NCI-H345 treated with DMSO at 0.1 percent for 48 hours (cell line): ENCODE data around the gene CCR8.

Experiments used
- DNase-seq: peaks from one replicate; lab custom pipeline; 2025; ENCODE audit not compliant: unreplicated experiment; lab: John Stamatoyannopoulos, UW

CCR8 gene, protein sequence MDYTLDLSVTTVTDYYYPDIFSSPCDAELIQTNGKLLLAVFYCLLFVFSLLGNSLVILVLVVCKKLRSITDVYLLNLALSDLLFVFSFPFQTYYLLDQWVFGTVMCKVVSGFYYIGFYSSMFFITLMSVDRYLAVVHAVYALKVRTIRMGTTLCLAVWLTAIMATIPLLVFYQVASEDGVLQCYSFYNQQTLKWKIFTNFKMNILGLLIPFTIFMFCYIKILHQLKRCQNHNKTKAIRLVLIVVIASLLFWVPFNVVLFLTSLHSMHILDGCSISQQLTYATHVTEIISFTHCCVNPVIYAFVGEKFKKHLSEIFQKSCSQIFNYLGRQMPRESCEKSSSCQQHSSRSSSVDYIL

GRCh38 chr3:39329493-39329892 is at the start of gene CCR8:
TSS of gene CCR8 (plus strand) at chr3:39329709. CDS start at chr3:39332332, 2,623 bp downstream.
- DNase-seq, result no peak

- DNase-seq, result no peak
Observed at GRCh38 chr3:39279745-39280517, 49.6 kb upstream of the CCR8 start, which contains the start of gene CX3CR1. TSS of gene CX3CR1 (minus strand) at chr3:39280036. CDS start at chr3:39266509, 13,527 bp downstream.

- no peak for DNase-seq
Observed at GRCh38 chr3:39280571-39280970, 48.9 kb upstream of the CCR8 start.

DNA sequence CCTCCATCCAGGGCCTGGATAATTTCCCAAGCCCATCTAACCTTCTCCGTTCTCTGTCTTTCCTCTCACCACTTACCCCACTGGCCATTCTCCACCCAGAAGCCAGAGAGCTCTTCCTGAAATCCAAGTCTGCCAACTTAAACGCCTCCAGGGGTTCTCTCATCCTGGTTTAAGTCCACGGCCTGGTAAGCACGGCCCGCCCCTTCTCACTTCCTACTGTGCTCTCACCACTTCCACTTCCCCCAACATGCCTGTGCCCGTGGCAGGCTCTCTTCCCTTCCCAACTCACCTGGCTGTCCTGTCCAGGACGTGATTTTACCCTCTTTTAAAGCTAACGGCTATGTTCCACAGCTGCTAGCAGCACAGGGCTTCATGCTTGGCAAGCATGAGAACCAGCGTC is 48.0 kb upstream of the CCR8 start:
- no peak for DNase-seq

DNA sequence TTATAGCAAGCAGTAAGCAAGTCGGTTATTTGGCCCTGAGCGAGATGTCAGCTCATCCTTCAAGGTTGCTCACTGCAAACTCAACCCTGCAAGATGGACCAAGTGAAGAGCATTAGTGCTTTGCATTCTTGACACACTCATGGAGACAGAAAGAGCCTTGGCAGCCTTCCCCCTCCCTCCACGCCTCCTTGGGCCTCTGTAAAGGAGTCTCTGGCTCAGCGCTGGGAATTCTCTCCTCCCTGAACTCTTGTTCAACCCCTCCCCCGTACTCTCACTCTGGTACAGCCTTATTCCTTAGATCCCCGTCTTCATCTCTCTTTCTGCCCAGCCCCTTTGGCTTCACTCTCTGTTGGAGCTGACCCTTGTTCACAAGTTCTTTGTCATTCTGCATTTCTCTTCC is 47.5 kb upstream of the CCR8 start:
- DNase-seq, result no peak

DNA sequence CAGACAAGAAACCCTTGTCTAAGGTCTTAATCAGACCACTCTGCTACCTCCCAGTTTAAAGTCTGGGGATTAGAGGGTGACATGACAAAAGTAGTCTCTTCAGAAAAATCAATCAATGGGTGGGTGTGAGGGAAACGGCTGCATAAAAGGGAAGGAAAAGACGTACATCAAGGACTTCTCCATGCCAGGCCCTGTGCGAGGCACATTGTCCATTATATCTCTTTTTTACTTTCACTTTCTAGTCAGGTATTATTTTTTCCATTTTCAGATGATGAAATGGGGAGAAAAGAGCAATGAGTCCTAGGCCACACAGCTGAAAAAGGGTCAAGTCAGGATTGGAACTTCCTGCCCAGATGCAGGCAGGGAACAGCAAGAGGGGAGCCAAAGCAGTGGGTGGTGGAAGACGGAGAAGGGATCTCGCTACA is 45.0 kb upstream of the CCR8 start:
- no peak for DNase-seq

GRCh38 chr3:39285332-39285731 is 44.2 kb upstream of the CCR8 start:
- DNase-seq, result no peak

GRCh38 chr3:39286771-39287170 is 42.7 kb upstream of the CCR8 start:
- DNase-seq, result no peak

DNA sequence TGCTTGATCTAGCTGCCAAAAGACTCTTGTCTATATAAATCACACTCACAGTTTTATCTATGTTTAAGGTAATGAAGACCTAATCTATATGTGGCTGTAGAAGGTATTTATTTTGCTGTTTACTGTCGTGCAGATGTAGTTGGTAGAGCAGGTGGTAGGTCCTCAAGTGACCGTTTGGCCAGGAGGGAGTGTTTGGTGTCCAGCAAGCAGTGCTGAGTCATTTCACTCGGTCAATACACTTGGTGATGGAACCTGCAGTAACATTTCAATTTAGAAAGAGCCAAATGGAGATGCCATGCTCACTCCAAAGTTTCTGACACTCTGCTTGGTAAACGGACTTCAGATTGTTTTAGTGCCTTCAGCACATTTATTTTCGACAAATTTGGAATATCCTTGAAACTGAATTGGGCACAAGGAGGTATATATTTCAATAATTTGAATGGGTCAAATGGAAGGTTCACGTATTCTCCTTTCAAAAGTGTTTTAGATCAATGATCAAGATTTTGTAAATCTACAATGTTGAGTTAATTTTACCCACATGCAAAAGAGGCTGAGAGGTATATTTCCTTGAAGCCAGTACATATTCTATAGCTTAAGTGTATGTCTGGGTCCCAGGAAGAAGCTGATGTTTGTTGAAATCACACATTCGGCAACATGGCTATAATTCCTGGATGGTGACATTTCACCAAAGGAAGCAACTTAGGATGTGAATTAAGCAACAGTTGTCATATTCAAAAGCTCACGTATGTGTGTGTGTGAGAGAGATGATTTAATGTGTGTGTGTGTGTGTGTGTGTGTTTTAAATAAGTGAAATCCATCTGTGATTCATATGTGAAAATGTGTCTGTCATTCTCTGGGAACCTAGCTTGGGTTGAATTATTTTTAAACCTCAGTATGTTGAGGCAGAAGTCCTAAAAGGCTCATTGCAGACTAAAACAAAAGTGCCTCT is 42.0 kb upstream of the CCR8 start:
- no peak for DNase-seq

DNA sequence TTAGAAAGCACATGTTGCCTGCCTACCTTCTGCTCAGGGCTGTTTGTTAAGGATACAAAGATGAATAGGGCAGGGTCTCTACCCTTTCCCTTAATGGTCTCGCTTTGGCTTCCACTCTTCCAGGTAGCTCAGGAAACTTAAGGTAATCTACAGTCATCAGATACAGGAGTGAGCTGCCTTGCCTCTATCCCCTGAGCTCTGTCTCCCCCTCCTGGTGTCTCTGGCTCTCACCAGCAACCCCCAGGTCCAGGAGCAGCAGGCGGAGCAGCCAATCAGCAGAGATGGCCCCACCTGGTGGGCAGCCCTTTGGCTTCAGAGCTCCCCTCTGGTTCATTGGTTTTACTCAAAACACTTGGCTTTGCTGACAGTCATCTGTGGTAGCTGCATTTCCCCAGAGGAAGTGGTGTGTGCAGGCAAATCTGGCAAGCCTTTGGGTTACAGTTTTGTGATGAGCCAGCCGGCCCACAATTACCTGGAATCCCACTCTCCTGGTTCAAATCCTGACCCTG is 41.2 kb upstream of the CCR8 start:
- DNase-seq, result peak; percentile 11

DNA sequence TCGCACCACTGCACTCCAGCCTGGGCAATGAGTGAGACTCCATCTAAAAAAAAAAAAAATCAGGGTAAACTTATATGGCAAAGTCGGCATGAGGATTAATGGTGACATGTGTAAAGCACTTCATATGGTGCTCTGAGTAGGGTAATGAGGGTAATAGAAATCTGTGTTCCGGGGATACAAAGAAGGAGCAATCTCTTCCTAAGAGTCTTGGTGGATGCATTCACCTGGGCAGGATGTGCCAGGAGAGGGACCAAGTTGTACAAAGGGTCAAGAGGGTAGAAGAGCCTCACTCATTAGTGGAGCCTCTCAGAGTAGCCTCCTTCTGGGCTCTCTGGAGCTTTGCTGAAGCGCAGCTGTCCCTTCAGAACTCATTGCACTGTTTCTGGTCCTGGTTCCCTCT is 40.4 kb upstream of the CCR8 start:
- no peak for DNase-seq

DNA sequence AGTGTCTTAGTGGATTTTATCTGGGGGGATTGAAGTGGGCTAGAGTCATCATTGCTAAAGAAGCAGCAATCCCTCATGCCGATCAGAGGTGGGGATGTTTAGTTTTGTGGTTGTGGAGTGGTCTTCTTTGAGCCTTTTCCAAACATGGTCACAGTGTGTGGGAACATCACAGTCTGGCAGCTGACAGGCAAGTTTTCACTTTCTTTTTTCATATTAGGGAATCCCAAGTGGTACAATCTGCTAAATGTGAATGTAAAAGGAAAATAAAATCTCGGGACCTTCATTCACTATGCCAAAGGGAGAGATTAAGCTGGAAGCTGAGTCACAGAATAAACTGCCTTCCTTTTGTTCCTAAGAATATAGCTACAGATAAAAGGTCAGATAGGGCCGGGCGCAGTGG is 39.3 kb upstream of the CCR8 start:
- DNase-seq, result no peak

DNA sequence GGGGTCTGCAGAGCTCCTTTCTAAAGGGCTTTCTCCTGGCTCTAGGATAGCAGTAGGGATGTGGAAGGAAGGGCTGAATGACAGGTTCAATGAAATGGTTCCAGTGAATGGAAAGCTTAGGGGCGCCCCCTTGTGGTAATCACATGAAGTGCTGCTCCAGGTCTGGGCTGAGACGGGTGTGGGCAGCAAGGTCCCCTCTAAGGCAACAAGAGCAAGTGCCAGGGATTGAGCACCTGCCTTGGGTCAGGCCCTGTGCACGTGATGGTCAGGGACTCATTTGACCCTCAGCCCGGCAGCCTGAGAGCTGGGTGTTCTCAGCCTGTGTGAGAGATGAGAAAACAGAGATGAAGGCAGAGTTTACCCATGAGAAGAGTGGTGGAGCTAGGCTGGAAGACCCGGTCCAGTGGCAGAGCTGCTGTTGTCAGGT is 37.6 kb upstream of the CCR8 start:
- DNase-seq, result peak; percentile 15

GRCh38 chr3:39292961-39293360 is 36.5 kb upstream of the CCR8 start:
- no peak for DNase-seq

GRCh38 chr3:39294446-39295183 is 34.9 kb upstream of the CCR8 start:
- no peak for DNase-seq

DNA sequence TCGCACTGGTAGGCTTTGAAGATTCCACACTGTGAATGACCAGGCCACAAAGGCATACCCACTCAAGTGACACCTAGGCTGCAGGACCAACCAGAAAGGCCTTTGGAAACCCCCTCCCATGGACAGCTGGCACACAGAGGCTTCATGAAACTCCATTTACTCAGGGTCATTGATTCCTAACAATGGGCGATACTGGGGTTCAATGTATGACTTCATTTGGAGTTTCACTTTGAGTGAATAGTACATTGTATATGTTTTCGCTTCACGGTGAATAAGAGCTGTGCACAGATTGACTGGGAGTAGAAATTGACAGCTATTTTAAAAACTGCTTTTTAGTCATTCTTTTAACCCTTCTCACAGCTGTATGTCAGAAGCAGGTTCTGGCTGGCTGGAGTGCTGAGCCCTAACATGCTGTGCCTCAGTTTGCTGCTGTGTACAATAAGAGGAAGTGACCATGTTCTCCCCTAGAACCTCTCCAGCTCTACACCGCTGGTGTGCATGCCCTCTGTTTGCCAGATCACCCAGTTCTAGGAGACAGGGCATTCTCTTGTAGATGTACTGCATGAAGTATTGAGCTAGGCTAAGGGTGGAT is 34.2 kb upstream of the CCR8 start:
- no peak for DNase-seq

DNA sequence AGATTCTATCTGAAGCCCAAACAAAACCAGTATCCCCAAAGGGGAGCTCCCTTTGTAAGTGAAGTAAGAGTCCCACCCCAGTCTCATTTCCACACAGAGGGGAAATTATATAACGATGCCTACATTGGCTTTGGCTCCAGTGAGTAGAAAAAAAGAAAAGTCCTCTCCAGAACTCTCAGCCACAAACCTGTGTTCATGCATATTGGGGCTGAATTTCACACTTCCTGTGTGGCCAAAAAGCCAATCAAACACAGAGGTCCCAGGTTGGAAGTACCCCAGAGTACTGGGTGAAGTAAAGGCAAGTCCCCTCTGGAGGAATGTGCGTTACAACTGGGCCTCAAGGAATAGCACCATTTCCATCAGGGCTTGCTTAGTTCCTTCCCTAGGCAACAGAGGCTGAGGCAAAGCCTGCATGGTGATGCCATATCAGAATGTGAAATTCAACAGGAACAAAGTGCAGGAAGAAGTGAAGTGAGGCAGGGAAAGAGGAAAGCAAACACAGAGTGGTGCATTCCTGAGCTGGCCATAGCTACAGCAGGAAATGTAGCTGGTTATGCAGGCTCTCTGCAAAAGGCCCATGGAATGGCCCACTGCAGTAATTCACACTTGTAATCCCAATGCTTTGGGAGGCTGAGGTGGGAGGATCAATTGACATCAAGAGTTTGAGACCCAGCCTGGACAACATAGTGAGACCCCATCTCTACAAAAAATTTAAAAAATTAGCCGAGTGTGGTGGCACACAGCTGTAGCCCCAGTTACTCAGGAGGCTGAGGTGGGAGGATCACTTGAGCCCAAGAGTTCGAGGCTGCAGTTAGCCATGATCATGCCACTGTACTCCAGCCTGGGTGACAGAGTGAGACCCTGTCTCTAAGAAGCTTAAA is 33.1 kb upstream of the CCR8 start:
- DNase-seq, result no peak

DNA sequence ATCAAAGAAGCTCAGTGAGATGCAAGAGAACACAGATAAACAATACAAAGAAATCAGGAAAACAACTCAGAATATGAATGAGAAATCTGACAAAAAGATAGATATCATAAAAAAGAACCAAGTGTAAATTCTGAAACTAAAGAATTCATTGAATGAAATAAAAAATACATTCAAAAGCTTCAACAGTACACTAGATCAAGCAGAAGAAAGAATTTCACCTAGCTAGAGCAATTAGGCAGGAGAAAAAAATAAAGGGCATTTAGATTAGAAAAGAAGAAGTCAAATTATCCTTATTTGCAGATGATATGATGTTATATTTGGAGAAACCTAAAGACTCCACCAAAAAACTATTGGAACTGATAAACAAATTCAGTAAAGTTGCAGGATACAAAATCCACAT is 30.2 kb upstream of the CCR8 start:
- no peak for DNase-seq

DNA sequence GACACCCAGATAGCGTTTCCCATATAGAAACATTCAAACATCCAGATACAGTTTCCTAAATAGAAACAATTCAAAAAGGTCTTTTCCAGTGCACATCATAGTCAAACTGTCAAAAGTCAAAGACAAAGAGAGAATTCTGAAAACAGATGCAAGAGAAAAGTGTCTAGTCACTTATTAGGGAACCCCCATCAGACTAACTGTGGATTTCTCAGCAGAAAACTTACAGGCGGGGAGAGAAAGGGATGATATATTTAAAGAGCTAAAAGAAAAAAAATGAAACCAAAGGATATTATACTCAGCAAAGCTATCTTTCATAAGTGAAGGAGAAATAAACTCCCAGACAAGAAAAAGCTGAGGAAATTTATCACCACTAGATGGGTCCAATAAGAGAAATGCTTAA is 27.3 kb upstream of the CCR8 start:
- no peak for DNase-seq
